ENCODE results near the gene PDLIM7. TPM values are rescaled to one million over a fixed set of nuclear protein-coding genes. Genes with fewer than 3 reads are reported as not detected.

PDLIM7 gene
- total and polyA plus RNA-seq, 2 experiments from 2014 or later = 94.7 to 128 TPM

GRCh38 chr5:177504086-177505056, 7.0 kb upstream of the PDLIM7 start:
- no peaks in the 10 kb centered on the region for H3K79me2 ChIP-seq (replicated peaks; ENCODE audit: insufficient read depth)
- H3K36me3 ChIP-seq (ENCODE audit: insufficient read depth) = no peaks in the 10 kb centered on the region
- DNase-seq (ENCODE audit: low spot score) (no peak), ATAC-seq (no peak)
- Mint-ChIP-seq H3K9me3 (no peaks in the 10 kb centered on the region), H3K27me3 (ENCODE audit: insufficient read depth, low read depth, poor library complexity) (peaks cover 21% of the 10 kb centered on the region), H3K36me3 (ENCODE audit: low read depth) (peaks cover 15% of the 10 kb centered on the region), H3K27ac (no peak overlapping the region), H3K4me3 (no peak overlapping the region), H3K4me1 (peaks cover 26% of the 10 kb centered on the region)
- H3K4me2 ChIP-seq = no peak overlapping the region
- peaks cover 11% of the 10 kb centered on the region; the same call in 1 of the 2 replicates for H3F3A ChIP-seq (replicated peaks; ENCODE audit: low read depth)
- H2AFZ ChIP-seq = no peak overlapping the region
- H3K27ac ChIP-seq (ENCODE audit: low read depth) = no peak overlapping the region
- no peak for TF ChIP-seq ZNF114 (CRISPR knock-in tag; IDR thresholded peaks at IDR 0.05)
- no peak for TF ChIP-seq CTCF (conservative IDR thresholded peaks at IDR 0.05; ENCODE audit: low read depth in 2 of 2)
- no peak for TF ChIP-seq POLR2AphosphoS5 (IDR thresholded peaks at IDR 0.05; ENCODE audit: low read depth)
- TF ChIP-seq ETS1 (IDR thresholded peaks at IDR 0.05) = no peak
- no peak for TF ChIP-seq ZNF331 (CRISPR knock-in tag; IDR thresholded peaks at IDR 0.05; ENCODE audit: low read depth)
- TF ChIP-seq REST (IDR thresholded peaks at IDR 0.05; ENCODE audit: unreplicated experiment) = no peak
- TF ChIP-seq NANOG (IDR thresholded peaks at IDR 0.05; ENCODE audit: borderline replicate concordance) = no peak
- no peak for TF ChIP-seq EZH2 (IDR thresholded peaks at IDR 0.05; ENCODE audit: low read depth, unreplicated experiment)
- TF ChIP-seq EZH2phosphoT487 (IDR thresholded peaks at IDR 0.05; ENCODE audit: unreplicated experiment) = no peak
- no peak for TF ChIP-seq CREB1 (CRISPR knock-in tag; IDR thresholded peaks at IDR 0.05; ENCODE audit: low read depth)
- no peak for TF ChIP-seq ZNF462 (CRISPR knock-in tag; IDR thresholded peaks at IDR 0.05)
- TF ChIP-seq JUNB (IDR thresholded peaks at IDR 0.05; ENCODE audit: unreplicated experiment) = no peak
- no peaks in the 10 kb centered on the region; the same call in 1 of the 2 replicates for H4K20me1 ChIP-seq (replicated peaks; ENCODE audit: insufficient read depth)
- peaks cover 10% of the 10 kb centered on the region; the same call in 1 of the 2 replicates for H3K27me3 ChIP-seq (ENCODE audit: insufficient read depth)
- no peaks in the 10 kb centered on the region for H3K9me2 ChIP-seq (ENCODE audit: insufficient read depth)
- peaks cover 17% of the 10 kb centered on the region for H3K4me1 ChIP-seq (ENCODE audit: insufficient read depth)
- H3K4me3 ChIP-seq = no peak overlapping the region
